COR-L47 (cell line): ENCODE data around the gene ARAP1.

Experiments used
- DNase-seq: peaks from one replicate; lab custom pipeline; 2025; lab: John Stamatoyannopoulos, UW

ARAP1 gene

DNA sequence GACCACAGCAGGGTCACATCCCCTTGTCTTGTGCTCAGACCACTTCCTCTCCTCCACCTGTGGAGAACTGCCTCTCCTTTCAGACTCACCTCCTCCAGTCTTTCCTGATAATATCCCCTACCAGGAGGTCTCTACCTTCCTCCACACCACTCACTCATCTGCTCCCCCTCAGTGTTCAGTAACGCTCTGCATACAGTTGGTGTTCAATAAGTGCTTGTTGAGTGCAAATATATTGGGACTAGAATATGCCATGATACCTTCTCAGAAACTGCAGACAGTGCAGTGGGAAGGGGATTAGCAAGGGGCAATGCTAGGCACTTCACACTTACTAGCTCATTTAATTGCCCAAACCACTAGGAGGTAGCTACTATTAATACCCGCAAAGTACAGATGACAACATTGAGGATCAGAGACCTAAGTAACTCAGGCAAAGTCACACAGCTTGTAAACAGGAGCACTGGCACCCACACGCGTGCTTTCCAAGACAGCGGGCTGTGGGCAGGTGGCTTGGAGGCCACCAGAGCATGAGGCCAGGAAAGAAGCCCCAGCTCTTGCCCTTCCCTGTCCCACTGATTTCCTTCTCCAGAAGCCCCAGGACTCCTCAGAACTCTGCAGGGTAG is 69.9 kb downstream of the ARAP1 start:
- DNase-seq, result no peak

DNA sequence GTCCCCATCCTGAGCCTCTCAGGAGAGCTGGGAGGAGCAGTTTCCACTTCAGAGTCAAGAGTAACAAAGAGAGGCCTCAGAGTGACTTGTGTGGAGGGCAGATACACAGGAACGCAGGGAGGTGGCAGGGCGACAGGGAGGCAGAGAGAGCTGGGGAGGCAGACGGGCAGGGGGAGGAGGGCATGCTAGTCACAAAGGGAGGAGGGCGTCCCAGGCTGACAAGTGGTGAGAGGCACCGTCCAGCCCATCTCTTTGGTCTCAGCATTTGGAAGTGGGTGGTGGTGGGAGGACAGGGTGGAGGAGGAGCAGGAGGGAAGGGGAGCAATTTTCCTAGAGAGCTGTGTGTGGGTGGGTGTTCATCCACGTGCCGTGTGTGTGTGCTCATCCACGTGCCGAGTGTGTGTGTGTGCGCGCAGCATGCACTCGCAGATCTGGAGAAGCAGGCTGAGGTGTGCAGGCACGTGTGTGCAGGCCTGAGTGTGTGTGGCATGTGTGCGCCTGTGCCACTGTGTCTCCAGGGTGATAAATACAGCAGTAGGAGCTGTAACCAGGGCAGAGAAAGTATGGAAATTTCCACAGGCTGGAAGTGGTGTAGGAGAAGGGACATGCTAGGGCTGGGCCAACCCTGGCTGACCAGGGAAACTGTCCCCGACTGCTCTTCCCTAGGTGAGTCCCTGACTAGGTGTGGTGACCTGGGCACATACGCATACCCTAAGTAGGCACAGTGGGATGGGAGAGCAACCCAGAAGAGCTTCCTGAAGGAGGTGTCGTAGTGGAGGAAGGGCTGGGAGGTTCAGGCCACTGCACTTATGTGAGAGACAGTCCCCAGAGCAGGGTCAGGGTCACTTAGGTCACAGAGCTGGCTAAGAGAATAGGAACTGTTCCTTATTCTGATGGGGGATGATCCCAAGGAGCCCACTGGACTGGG is 70.7 kb downstream of the ARAP1 start:
- no peak for DNase-seq

DNA sequence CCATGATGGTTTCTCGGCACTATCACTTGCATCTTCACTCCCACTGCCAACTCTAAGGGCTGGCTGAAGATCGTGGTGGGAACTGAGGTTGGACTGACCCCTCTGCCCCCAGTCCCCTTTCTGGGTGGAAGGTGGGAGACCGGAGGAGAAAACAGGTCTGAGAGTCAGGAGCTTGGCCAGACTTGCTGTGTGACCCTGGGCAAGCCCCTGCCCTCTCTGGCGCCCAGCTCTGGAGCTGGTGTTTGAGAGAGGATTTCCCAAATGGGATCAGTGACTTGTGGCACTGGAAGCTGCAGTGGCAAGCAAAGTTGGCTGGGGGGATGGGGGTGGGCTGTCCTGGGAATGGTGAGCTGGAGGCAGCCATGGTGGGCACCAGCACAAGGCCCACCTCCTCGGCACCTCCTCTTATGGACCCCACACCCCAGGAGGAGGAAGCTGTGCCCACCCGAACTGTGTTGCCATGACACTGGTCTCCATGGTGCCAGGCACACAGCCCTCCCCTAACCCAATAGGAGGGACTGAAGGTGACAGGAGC is 71.5 kb downstream of the ARAP1 start:
- no peak for DNase-seq

DNA sequence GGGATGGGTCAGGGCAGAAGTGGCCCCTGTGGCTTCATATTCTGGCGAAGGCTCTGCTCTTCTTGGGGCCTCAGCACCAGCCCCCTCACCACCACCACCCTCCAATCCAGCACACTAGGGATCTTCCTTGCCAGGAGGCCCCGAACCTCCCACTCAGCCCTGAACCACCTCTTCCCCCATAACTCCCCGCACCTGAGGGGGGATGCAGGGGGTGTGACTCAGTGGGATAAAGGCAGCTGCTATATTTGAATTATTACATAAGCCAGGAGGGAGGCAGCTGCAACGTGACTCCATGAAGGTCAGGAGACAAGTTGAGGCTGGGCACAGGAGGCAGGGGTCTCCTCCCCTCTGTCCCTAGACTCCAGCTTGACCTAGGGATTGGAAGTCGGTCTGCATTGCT is 72.3 kb downstream of the ARAP1 start:
- no peak for DNase-seq

DNA sequence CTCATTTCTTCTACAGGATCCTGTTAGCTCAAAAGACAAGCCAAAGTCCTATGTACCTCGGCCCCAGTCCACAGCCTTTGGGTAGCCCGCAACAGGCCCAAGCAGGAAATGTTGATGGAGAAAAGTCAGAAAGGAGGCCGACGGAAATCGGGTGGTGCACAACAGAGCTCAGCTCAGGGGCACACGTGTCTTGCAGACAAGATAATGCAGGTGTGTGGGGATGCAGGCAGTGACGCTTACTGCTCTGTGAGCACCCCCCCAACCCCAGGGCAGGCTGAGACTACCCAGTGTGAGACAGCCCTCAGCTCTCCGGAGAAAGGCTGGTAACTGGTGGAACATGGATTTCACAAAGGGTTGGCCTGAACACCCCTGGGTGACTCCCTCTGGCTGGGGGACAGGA is 73.7 kb downstream of the ARAP1 start:
- DNase-seq, result no peak

DNA sequence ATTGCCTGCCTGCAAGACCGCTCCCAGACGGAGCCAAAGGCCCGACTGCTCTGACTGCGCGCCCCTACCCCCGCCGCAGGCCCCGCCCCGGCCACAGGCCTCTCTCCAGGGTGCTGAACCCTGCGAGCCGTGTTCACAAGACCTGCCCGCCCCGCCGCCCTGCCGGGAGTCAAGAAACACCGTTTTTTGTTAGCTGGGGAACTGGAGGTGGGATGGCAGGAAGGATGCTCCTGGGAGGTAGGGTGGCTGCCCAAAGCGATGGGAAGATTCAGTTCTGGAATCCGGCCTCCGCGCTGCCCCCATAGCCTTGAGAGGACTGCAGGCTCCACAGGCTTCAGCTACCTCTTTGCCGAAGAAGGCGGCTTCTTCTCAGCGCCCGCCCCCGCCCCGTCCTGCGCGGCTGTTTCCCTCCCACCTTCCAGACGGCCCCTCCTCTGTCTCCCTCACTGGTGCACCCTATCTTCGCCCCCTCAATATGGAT is 75.3 kb downstream of the ARAP1 start:
- DNase-seq, result no peak

DNA sequence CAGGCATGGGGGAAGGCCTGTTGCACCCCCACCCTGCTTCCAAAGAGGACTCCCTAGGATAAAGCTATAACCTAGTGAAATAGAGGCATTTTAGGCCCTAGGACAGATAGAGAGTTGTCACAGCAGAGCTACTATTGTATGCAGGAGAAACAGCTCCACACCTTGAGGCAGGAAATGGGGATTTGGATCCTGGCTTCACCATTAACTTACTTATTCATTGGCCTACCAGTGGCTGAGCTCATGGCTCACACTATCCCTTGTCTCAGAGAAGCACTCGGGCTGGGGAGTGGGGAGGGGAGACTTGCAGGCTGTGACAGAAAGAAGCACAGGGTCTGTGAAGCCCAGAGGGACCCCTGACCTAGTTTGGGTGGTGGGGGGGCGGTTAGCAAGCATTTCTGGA is 77.0 kb downstream of the ARAP1 start:
- no peak for DNase-seq

DNA sequence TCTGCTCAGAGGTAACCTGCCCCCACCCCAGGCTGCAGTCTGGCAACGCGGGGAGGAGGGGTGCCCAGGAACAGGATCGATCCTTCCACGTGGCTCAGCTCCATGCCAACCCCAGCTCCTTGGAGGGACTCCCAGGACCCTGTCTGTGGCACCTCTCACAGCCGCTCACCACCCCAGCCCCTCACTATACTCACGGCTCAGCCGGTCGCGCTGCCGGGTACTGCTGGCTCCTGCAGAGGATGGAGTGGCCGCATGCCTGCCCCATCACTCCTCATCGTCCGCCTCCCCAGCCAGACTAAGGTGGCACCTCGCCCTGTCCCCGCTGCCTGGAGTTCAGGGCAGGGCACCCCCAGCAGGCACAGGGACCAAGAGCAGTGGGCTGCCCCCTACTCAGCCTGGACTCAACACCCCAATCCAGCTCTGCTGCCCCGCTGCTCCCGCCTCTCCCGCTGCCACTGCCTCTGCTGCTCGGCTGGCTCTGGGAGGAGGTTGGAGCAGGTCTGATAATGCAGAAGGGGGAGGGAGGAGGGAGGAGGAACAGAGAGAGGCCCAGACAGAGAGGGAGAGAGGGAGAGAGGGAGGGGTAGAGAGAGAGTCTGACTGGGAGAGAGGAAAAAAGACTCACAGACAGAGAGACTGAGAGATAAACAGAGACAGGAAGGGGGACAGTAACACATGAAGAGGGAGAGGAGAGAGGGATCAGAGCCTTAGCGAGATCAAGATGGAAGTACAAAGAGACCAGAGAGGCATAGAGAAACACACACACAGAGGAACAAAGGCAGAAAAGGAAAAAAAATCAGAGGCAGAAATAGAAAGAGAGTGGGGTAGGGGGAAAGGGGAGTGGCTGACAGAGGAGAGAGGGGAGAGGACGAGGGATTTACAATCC is 78.0 kb downstream of the ARAP1 start, which contains the start of gene PDE2A:
TSS of gene PDE2A (minus strand) at position 480 of the 886 bp plus-strand sequence. CDS start at position 265, 215 bp downstream.
- no peak for DNase-seq

DNA sequence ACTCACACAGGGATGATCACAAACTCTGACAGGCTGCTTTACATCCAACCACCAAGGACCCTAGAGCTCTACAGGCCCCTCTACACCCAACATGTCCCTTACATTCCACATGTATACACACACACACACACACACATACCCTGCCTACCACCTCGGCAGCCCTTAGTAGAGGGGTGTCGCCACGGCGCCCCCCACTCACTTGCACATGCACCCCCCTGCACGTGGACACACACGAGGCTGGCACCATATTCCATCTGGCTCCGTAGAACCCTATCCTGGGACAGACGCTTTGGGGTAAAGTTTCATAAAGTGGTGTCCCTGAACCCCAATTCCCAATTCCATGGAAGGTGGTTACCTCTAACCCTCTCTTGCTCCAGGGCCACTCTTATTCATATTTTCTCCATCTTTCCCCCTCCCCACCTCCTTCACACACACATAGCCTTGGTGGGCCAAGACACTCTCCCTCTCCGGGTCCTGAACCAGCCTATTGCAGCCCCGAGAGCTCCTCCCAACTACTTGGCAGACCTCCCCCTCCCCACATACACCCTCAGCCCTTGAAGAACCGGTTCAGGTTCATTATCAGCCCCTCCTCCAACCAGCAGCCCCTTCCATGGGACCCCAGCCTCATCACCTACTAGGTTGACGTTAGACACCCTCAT is 78.8 kb downstream of the ARAP1 start:
- no peak for DNase-seq

DNA sequence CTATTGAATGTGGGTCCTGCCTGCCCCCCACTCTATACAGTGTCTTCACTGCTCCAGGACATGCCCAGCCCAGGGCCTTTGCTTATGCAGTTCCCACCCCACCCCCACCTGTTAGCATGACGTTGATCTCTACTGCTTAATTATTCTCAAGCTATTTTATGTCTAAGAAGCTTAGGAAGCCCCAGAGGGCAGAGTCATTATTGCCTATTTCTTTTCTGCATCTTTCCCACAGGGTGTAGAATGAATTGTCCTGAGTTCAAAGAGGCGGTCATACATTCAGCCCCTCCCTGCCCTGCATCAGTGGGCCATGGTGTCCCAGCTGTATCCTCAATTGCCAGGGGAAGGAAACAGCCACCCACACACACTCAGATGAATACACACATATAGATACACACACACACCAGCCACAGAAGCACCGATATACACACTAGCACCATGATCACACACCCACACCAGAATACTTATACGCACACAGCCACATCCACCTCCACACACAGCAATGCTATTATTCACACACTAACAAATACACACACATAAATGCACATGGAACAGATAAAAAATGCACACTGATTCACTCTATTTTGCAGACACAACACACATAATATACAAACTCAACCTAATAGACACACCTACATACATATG is 79.5 kb downstream of the ARAP1 start:
- no peak for DNase-seq

DNA sequence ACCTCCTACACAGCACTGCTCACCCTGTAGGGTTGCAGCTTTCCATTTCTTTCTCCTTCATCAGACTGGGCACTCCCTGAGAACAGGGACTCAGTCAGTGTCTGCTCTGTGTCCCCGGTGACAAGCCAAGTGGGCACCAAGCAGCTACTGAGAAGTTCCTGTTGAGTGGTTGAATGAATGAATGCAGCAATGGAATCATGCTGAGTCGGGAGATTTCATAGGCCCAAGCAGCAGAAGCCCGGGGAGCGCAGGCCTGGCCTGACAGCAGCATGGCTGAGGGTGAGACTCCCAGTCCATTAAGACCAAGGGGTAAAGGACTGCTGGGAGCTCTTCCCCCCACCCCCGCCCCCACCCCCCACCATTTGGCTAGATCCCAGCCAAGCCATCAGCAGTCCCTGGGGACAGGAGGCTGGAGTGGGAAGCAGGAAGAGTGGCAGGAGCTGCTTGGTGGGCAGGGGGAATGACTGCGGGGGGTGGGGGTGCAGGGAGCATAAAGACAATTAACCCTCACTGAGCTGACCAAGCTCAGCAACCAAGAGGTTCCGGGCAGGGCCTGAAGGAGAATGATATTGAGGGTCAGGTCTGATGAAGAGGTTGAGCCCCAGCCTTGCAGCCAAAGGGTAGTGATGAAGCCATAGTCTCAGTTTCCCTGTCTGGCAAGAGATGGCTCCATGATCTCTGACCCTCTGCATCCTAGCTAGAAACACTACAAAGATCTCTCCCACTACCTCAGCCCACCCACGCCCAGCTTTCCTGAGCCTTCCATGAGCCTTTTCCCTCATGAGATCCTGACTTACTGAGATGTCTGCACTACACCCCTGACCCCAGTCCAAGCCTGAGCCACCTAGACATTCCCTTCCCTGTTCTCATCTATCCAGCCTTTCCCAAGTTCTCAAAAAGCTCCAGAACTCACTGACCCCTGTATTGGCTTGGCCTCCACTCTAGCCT is 80.8 kb downstream of the ARAP1 start:
- no peak for DNase-seq

DNA sequence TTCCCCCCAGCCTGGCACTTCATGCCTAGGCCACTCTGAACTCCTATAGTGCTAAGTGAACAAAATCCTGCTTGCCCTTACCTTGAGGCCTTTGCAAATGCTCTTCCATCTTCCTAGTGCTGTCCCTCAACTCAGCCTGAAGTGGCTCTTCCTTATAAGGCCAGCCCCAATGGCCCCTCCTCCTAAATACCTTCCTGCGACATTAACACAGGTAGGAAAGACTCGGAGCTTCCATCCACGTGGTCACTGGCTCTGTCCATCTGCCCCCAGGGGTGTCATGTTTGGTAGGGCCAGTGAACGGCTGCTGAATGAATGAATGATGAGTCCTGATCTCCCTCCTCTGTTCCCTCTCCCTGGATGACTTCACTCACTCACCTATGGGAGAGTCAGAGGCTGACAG is 82.2 kb downstream of the ARAP1 start:
- DNase-seq, result no peak

DNA sequence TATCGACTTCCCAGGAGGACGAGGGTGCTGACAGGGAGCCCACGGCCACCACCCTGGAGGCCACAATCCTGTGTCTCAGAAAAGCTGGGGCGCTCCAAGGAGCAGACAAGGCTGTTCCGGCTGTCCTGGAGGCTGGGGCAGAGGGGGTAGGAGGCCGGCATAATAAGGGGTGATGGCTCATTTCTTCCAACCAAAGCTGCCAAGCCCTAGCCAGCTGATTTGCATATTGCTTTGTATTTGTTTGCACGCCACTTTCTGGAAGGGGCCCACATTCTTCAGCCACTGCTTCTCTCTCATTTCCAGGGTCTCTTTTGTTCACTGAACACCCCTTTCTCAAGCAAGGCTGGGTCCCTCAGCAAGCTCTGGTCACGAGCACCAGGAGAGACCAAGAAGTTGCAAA is 82.7 kb downstream of the ARAP1 start:
- DNase-seq, result no peak

DNA sequence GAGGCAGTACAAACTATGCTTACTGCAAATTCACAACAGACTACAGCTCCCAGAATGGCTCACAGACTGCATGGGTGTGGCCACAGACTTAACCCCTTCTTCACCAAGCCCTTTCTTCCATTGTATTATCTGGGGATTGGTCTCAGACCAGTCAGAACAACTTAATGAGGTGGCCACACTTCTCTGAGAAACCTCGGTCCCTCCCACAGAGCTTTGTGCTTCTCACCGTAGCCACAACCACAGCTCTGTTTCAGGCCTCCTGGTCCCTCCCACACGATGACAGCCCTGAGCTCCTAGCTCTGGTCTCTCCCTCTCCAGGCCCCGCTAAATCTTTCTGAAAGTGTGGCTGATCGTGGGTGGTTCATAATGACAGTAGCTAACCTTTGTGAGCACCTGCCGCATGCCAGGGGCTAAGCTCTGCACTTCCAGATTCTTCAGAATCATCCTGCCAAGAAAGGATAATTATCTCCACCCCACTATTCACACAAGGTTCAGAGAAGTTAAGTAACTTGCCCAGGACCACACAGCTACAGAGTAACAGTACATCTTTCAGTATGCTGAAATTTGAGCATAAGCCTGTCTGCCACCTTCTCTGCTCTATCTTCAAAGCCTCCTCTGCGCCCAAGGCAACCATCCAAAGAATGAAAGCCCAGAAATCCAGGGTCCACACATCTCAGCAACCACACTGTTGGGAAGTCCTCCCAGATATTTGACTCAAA is 83.4 kb downstream of the ARAP1 start:
- no peak for DNase-seq

DNA sequence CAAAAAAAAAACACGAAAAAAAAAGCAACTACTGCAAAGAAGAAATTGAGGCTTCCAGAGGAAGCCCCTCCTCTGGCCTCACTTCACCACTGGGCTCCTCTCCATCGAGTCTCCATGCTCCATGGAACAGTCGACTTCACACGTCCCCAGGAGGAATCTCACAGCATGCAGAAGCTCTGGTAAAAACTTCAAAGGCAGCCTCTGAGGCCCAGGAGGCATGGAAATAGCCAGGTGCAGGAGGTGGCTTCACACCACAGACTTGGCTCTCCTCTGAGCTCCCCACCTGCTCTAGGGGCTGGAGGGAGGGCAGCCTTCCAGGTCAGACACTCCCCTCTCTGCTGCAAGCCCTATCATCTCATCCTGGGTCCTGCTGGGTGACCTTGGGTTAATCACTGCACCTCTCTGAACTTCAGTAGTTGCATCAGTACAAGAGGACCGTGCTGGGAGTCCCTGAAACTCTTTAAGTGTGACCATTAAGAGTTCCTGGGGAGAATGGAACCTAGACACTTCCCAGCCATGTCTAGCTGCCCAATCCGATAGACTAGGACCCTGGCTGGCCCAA is 86.2 kb downstream of the ARAP1 start:
- no peak for DNase-seq

DNA sequence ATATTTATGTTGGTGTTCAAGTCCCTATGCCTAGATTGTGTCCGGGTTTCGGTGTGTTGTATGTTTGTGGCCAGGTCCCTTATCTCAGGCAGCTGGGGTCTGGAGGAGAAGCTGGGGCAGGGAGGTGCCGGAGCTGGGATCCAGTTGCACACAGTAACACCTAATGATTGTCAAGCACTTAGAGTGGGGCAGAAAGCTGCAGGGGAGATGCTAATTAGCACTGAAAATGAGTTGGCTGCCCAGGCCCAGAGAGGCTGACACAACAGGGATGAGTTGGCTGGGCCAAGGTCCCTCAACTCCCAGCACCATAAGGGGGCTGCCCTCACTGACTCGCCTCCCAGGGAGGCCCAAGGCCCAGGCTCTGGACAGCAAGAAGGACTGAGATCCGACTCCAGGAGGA is 90.2 kb downstream of the ARAP1 start:
- no peak for DNase-seq

DNA sequence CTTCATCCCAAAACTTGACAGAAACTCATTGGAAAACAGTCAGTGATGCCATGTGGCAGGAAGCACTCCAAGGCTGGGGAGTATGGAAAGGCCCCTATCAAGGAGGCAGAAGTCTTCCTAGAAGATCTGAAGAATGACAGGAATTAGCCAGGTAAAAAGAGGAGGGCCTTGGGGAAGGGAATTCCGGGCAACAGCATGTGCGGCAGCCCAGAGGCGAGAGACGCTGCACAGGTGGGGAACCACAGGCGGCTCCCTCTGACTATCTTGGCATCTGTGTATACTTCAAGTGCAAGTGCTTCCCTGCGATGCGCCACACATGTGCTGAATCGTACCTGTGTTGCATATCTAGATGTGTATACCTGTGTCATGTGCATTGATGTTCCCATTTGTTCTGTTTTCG is 90.7 kb downstream of the ARAP1 start:
- no peak for DNase-seq

DNA sequence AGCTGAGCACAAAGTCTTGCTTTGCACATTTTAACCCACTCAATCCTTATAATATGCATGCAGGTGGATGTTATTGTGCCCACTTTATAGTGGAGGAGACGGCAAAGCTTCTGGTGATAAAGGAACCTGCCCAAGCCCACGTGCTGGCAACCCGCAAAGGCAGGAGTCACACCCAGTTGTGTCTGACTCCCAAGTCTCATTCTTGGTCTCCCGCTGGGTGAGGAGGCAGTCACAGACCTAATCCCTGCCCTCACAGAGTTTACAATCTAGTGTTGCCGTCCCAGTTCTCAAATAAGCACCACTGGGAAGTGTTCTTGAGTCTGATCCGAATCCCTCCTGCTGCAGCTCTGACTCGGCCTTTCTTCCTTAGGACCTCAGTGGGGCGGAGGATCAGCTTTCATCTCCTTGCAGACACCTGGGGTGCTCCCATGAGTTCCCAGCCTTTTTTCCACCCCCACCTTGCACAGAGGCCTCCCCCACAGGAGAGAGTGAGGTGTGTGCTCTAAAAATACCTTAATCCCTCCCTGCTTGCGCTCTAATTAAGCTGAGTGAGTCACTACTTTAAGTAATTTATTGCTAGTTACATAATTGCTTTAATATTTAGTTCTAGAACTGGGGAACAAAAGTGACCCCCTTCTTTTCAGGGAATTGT is 93.1 kb downstream of the ARAP1 start:
- no peak for DNase-seq
